ENCODE measurements around the gene LIPI.
"Not testable (repeated sequence)": the region's sequence is repeated elsewhere in the genome, so short reads cannot be mapped to it uniquely, and the experiment has no call there.

LIPI gene

GRCh38 chr21:14210738-14211137, at the start of gene LIPI:
LIPI (minus strand) TSS chr21:14210955; CDS start chr21:14210845, 110 bp downstream.
- no peak for DNase-seq (ENCODE audit: low read depth in 3 of 3)

GRCh38 chr21:14260174-14260764, 49.5 kb upstream of the LIPI start:
- no peak for DNase-seq (ENCODE audit: low read depth in 3 of 3)

- DNase-seq (ENCODE audit: low read depth in 3 of 3), result no peak
Observed at GRCh38 chr21:14259747-14260146, 49.0 kb upstream of the LIPI start.

GRCh38 chr21:14251336-14251735, 40.6 kb upstream of the LIPI start:
- no peak for DNase-seq (ENCODE audit: low read depth in 3 of 3)

GRCh38 chr21:14245711-14246110, 35.0 kb upstream of the LIPI start:
- no peak for DNase-seq (ENCODE audit: low read depth in 3 of 3)

- DNase-seq (ENCODE audit: low read depth in 3 of 3), result no peak
Observed at GRCh38 chr21:14244911-14245310, 34.2 kb upstream of the LIPI start.

GRCh38 chr21:14243874-14244273, 33.1 kb upstream of the LIPI start:
- no peak for DNase-seq (ENCODE audit: low read depth in 3 of 3)

GRCh38 chr21:14243461-14243860, 32.7 kb upstream of the LIPI start:
- no peak for DNase-seq (ENCODE audit: low read depth in 3 of 3)

- no peak for DNase-seq (ENCODE audit: low read depth in 3 of 3)
Observed at GRCh38 chr21:14241297-14241696, 30.5 kb upstream of the LIPI start.

- no peak for DNase-seq (ENCODE audit: low read depth in 3 of 3)
Observed at GRCh38 chr21:14239281-14239680, 28.5 kb upstream of the LIPI start.

- no peak for DNase-seq (ENCODE audit: low read depth in 3 of 3)
Observed at GRCh38 chr21:14236180-14236579, 25.4 kb upstream of the LIPI start.

GRCh38 chr21:14235101-14235500, 24.3 kb upstream of the LIPI start:
- no peak for DNase-seq (ENCODE audit: low read depth in 3 of 3)

GRCh38 chr21:14229399-14229798, 18.6 kb upstream of the LIPI start:
- no peak for DNase-seq (ENCODE audit: low read depth in 3 of 3)

- no peak for DNase-seq (ENCODE audit: low read depth in 3 of 3)
Observed at GRCh38 chr21:14223365-14223764, 12.6 kb upstream of the LIPI start.

GRCh38 chr21:14215971-14216641, 5.4 kb upstream of the LIPI start, which contains the start of gene RBM11:
RBM11 (plus strand) TSS chr21:14216157; CDS start chr21:14216187, 30 bp downstream.
- peak; percentile 60 to 75 (median 67) for DNase-seq (ENCODE audit: low read depth in 3 of 3)

GRCh38 chr21:14213164-14213563, 2.4 kb upstream of the LIPI start:
- no peak for DNase-seq (ENCODE audit: low read depth in 3 of 3)

- no peak for DNase-seq (ENCODE audit: low read depth in 3 of 3)
Observed at GRCh38 chr21:14206222-14206621, 4.5 kb downstream of the LIPI start.

- not testable (repeated sequence) for DNase-seq (ENCODE audit: low read depth in 3 of 3)
Observed at GRCh38 chr21:14166463-14167223, 44.1 kb downstream of the LIPI start.

- no peak for DNase-seq (ENCODE audit: low read depth in 3 of 3)
Observed at GRCh38 chr21:14143999-14144398, 66.8 kb downstream of the LIPI start.

- no peak for DNase-seq (ENCODE audit: low read depth in 3 of 3)
Observed at GRCh38 chr21:14124266-14124665, 86.5 kb downstream of the LIPI start.

GRCh38 chr21:14121719-14122118, 89.0 kb downstream of the LIPI start:
- DNase-seq (ENCODE audit: low read depth in 3 of 3), result no peak

GRCh38 chr21:14120091-14120734, 90.5 kb downstream of the LIPI start:
- no peak for DNase-seq (ENCODE audit: low read depth in 3 of 3)
